Measurements from ENCODE around the gene ECE1.
"Not testable (repeated sequence)": the region's sequence is repeated elsewhere in the genome, so short reads cannot be mapped to it uniquely, and the experiment has no call there.

ECE1 gene

GRCh38 chr1:21185221-21185731 lies 105.0 kb downstream of the ECE1 start:
- 85% methylated on average over 2 of the region's 5 CpGs for WGBS (ENCODE audit: insufficient coverage)
- Histone ChIP-seq H3K4me3 (ENCODE audit: control insufficient read depth in 1 of 7, extremely low read depth in 1 of 7, insufficient read depth in 4 of 7, low read depth in 2 of 7, low read length in 6 of 7) (no peak overlapping the region), H3K36me3 (ENCODE audit: control insufficient read depth in 4 of 4, insufficient read depth in 4 of 4, low read length in 3 of 4) (no peaks in the 10 kb centered on the region), H3K27me3 (replicated peaks in 2 of 5; ENCODE audit: control insufficient read depth in 4 of 5, insufficient read depth in 5 of 5, low read length in 4 of 5) (no peaks in the 10 kb centered on the region), H3K9me3 (ENCODE audit: control extremely low read depth in 1 of 5, control insufficient read depth in 4 of 5, insufficient read depth in 2 of 5, low read depth in 1 of 5, low read length in 4 of 5) (no peaks in the 10 kb centered on the region), H3K4me1 (ENCODE audit: control extremely low read depth in 1 of 4, control insufficient read depth in 4 of 4, insufficient read depth in 4 of 4, low read length in 3 of 4) (peaks cover 4 to 16% (median 14%) of the 10 kb centered on the region in 4 experiments), H3K27ac (ENCODE audit: insufficient read depth in 1 of 2, low read depth in 1 of 2, low read length in 2 of 2, poor library complexity in 1 of 2, severe bottlenecking in 2 of 2) (no peak overlapping the region)
- CTCF ChIA-PET: interaction anchor here (0.6 to 2.9 kb wide), 3 partner anchors 10 to 1140 kb away, joined by 4 to 16 read pairs (median 9); no protein-coding TSS in a partner anchor
- POLR2A ChIA-PET: no interaction called here
- DNase-seq: no peak

- DNase-seq: peak; percentile 31 to 77 (median 74)
- no peaks in the 10 kb centered on the region for H3K9me3 ChIP-seq (ENCODE audit: control extremely low read depth in 1 of 5, control insufficient read depth in 4 of 5, insufficient read depth in 2 of 5, low read depth in 1 of 5, low read length in 4 of 5)
- H3K27me3 ChIP-seq (replicated peaks in 2 of 5; ENCODE audit: control insufficient read depth in 4 of 5, insufficient read depth in 5 of 5, low read length in 4 of 5): no peaks in the 10 kb centered on the region
- CTCF ChIA-PET: interaction anchor here (0.6 to 2.9 kb wide), 8 partner anchors 9 to 477 kb away, joined by 3 to 16 read pairs (median 4); no protein-coding TSS in a partner anchor
- peaks cover 4 to 16% (median 14%) of the 10 kb centered on the region in 4 experiments for H3K4me1 ChIP-seq (ENCODE audit: control extremely low read depth in 1 of 4, control insufficient read depth in 4 of 4, insufficient read depth in 4 of 4, low read length in 3 of 4)
- H3K27ac ChIP-seq (ENCODE audit: insufficient read depth in 1 of 2, low read depth in 1 of 2, low read length in 2 of 2, poor library complexity in 1 of 2, severe bottlenecking in 2 of 2): no peak overlapping the region
- WGBS (ENCODE audit: insufficient coverage): no CpG with 5 or more reads among the region's 1 CpG
- POLR2A ChIA-PET: no interaction called here
- H3K36me3 ChIP-seq (ENCODE audit: control insufficient read depth in 4 of 4, insufficient read depth in 4 of 4, low read length in 3 of 4): no peaks in the 10 kb centered on the region
- H3K4me3 ChIP-seq (ENCODE audit: control insufficient read depth in 1 of 7, extremely low read depth in 1 of 7, insufficient read depth in 4 of 7, low read depth in 2 of 7, low read length in 6 of 7): no peak overlapping the region
These were observed 106.0 kb downstream of the ECE1 start for GRCh38 chr1:21184276-21184675.

- CTCF ChIA-PET: interaction anchor here (1.2 to 1.6 kb wide), 2 partner anchors 13 to 35 kb away, joined by 3 read pairs; no protein-coding TSS in a partner anchor
- WGBS (ENCODE audit: insufficient coverage): 100% methylated on average over 5 of the region's 7 CpGs
- no peaks in the 10 kb centered on the region for H3K9me3 ChIP-seq (ENCODE audit: control extremely low read depth in 1 of 5, control insufficient read depth in 4 of 5, insufficient read depth in 2 of 5, low read depth in 1 of 5, low read length in 4 of 5)
- no peak overlapping the region for H3K4me3 ChIP-seq (ENCODE audit: control insufficient read depth in 1 of 7, extremely low read depth in 1 of 7, insufficient read depth in 4 of 7, low read depth in 2 of 7, low read length in 6 of 7)
- H3K36me3 ChIP-seq (ENCODE audit: control insufficient read depth in 4 of 4, insufficient read depth in 4 of 4, low read length in 3 of 4): no peaks in the 10 kb centered on the region
- POLR2A ChIA-PET: no interaction called here
- DNase-seq: no peak
- peaks cover 4 to 17% (median 16%) of the 10 kb centered on the region in 4 experiments for H3K4me1 ChIP-seq (ENCODE audit: control extremely low read depth in 1 of 4, control insufficient read depth in 4 of 4, insufficient read depth in 4 of 4, low read length in 3 of 4)
- no peaks in the 10 kb centered on the region for H3K27me3 ChIP-seq (replicated peaks in 2 of 5; ENCODE audit: control insufficient read depth in 4 of 5, insufficient read depth in 5 of 5, low read length in 4 of 5)
- H3K27ac ChIP-seq (ENCODE audit: insufficient read depth in 1 of 2, low read depth in 1 of 2, low read length in 2 of 2, poor library complexity in 1 of 2, severe bottlenecking in 2 of 2): no peak overlapping the region
These were observed 108.0 kb downstream of the ECE1 start for GRCh38 chr1:21182181-21182731.

- DNase-seq; H3K4me3 ChIP-seq (ENCODE audit: control insufficient read depth in 1 of 7, extremely low read depth in 1 of 7, insufficient read depth in 4 of 7, low read depth in 2 of 7, low read length in 6 of 7); H3K27me3 ChIP-seq (replicated peaks in 2 of 5; ENCODE audit: control insufficient read depth in 4 of 5, insufficient read depth in 5 of 5, low read length in 4 of 5); H3K9me3 ChIP-seq (ENCODE audit: control extremely low read depth in 1 of 5, control insufficient read depth in 4 of 5, insufficient read depth in 2 of 5, low read depth in 1 of 5, low read length in 4 of 5); H3K36me3 ChIP-seq (ENCODE audit: control insufficient read depth in 4 of 4, insufficient read depth in 4 of 4, low read length in 3 of 4); POLR2A ChIA-PET; H3K27ac ChIP-seq (ENCODE audit: insufficient read depth in 1 of 2, low read depth in 1 of 2, low read length in 2 of 2, poor library complexity in 1 of 2, severe bottlenecking in 2 of 2): not testable (repeated sequence)
- CTCF ChIA-PET: interaction anchor here (0.6 to 1.7 kb wide), 3 partner anchors 16 to 197 kb away, joined by 3 to 7 read pairs (median 4); no protein-coding TSS in a partner anchor
- WGBS (ENCODE audit: insufficient coverage): 94% methylated on average over 16 of the region's 16 CpGs
- H3K4me1 ChIP-seq (ENCODE audit: control extremely low read depth in 1 of 4, control insufficient read depth in 4 of 4, insufficient read depth in 4 of 4, low read length in 3 of 4): peaks cover 7 to 25% (median 22%) of the 10 kb centered on the region in 4 experiments
These were observed 112.0 kb downstream of the ECE1 start for GRCh38 chr1:21178271-21178670.

GRCh38 chr1:21176586-21177555 lies 113.4 kb downstream of the ECE1 start, which contains the start of gene EIF4G3:
EIF4G3 (minus strand) TSS chr1:21176897; CDS start chr1:21002742, 174,155 bp downstream.
- Histone ChIP-seq H3K9me3 (ENCODE audit: control extremely low read depth in 1 of 5, control insufficient read depth in 4 of 5, insufficient read depth in 2 of 5, low read depth in 1 of 5, low read length in 4 of 5) (no peaks in the 10 kb centered on the region), H3K27ac (ENCODE audit: insufficient read depth in 1 of 2, low read depth in 1 of 2, low read length in 2 of 2, poor library complexity in 1 of 2, severe bottlenecking in 2 of 2) (peak within 1 kb of the TSS; percentile 70 to 87), H3K27me3 (replicated peaks in 2 of 5; ENCODE audit: control insufficient read depth in 4 of 5, insufficient read depth in 5 of 5, low read length in 4 of 5) (no peaks in the 10 kb centered on the region), H3K4me3 (ENCODE audit: control insufficient read depth in 1 of 7, extremely low read depth in 1 of 7, insufficient read depth in 4 of 7, low read depth in 2 of 7, low read length in 6 of 7) (peak within 1 kb of the TSS; percentile 61 to 91 (median 83)), H3K4me1 (ENCODE audit: control extremely low read depth in 1 of 4, control insufficient read depth in 4 of 4, insufficient read depth in 4 of 4, low read length in 3 of 4) (peaks cover 7 to 25% (median 24%) of the 10 kb centered on the region in 4 experiments), H3K36me3 (ENCODE audit: control insufficient read depth in 4 of 4, insufficient read depth in 4 of 4, low read length in 3 of 4) (peaks cover 0 to 5% (median 3%) of the 10 kb centered on the region in 4 experiments)
- ChIA-PET POLR2A (no interaction called here), CTCF (interaction anchor here (1.7 kb wide), 1 partner anchor 18 kb away, joined by 7 read pairs; no protein-coding TSS in a partner anchor)
- DNase-seq: peak; percentile 97 to 99 (median 98)
- 5% methylated on average over 67 of the region's 90 CpGs for WGBS (ENCODE audit: insufficient coverage)

- Histone ChIP-seq H3K36me3 (ENCODE audit: control insufficient read depth in 4 of 4, insufficient read depth in 4 of 4, low read length in 3 of 4) (peaks cover 0 to 5% (median 3%) of the 10 kb centered on the region in 4 experiments), H3K27me3 (replicated peaks in 2 of 5; ENCODE audit: control insufficient read depth in 4 of 5, insufficient read depth in 5 of 5, low read length in 4 of 5) (no peaks in the 10 kb centered on the region), H3K4me3 (ENCODE audit: control insufficient read depth in 1 of 7, extremely low read depth in 1 of 7, insufficient read depth in 4 of 7, low read depth in 2 of 7, low read length in 6 of 7) (peak overlapping the region; percentile 60 to 91 (median 81)), H3K9me3 (ENCODE audit: control extremely low read depth in 1 of 5, control insufficient read depth in 4 of 5, insufficient read depth in 2 of 5, low read depth in 1 of 5, low read length in 4 of 5) (no peaks in the 10 kb centered on the region), H3K27ac (ENCODE audit: insufficient read depth in 1 of 2, low read depth in 1 of 2, low read length in 2 of 2, poor library complexity in 1 of 2, severe bottlenecking in 2 of 2) (peak overlapping the region; percentile 70 to 87), H3K4me1 (ENCODE audit: control extremely low read depth in 1 of 4, control insufficient read depth in 4 of 4, insufficient read depth in 4 of 4, low read length in 3 of 4) (peaks cover 7 to 29% (median 24%) of the 10 kb centered on the region in 4 experiments)
- ChIA-PET POLR2A (no interaction called here), CTCF (interaction anchor here (1.2 to 1.8 kb wide), 2 partner anchors 11 to 24 kb away, joined by 3 to 5 read pairs; no protein-coding TSS in a partner anchor)
- WGBS (ENCODE audit: insufficient coverage): under 1% methylated on average over 31 of the region's 69 CpGs
- DNase-seq: peak in 2 of 3 donors; percentile 42 to 63
These were observed 114.3 kb downstream of the ECE1 start for GRCh38 chr1:21175670-21176581.
